OCI-LY1 (cell line): Measurements from ENCODE around the gene GLS.

ENCODE experiments used
- H2AFZ ChIP-seq: fragments of 200-600 bp; sonication (generic), shearing (Covaris generic); 2 replicates; pipeline ENCODE4 v1.6.0; 2014; ENCODE audit warnings: antibody characterized with exemption, mild to moderate bottlenecking, low read length
- H3F3A ChIP-seq: fragments of 200-600 bp; sonication (generic), shearing (Covaris generic); 2 replicates; pipeline ENCODE4 v1.6.0; 2014; ENCODE audit warnings: mild to moderate bottlenecking, antibody characterized with exemption, low read length, moderate library complexity; ENCODE audit not compliant: insufficient read depth
- H3K27ac ChIP-seq: fragments of 200-600 bp; sonication (generic); 2 replicates; pipeline ENCODE4 v1.5.1; 2014; ENCODE audit warnings: low read length, mixed run types, mild to moderate bottlenecking, low read depth; ENCODE audit not compliant: poor library complexity, severe bottlenecking
- H3K27me3 ChIP-seq: fragments of 200-600 bp; sonication (generic); 2 replicates; pipeline ENCODE4 v1.6.0; 2014; ENCODE audit warnings: antibody characterized with exemption, mild to moderate bottlenecking, low read length, moderate library complexity; ENCODE audit not compliant: insufficient read depth
- H3K36me3 ChIP-seq: fragments of 200-600 bp; sonication (generic); 2 replicates; pipeline ENCODE4 v1.6.1; 2014; ENCODE audit warnings: mild to moderate bottlenecking, antibody characterized with exemption, low read length, moderate library complexity, mixed read lengths; ENCODE audit not compliant: insufficient read depth
- H3K4me1 ChIP-seq: fragments of 200-600 bp; sonication (generic); 2 replicates; pipeline ENCODE4 v1.5.1; 2014; ENCODE audit warnings: mild to moderate bottlenecking, low read length, moderate library complexity; ENCODE audit not compliant: insufficient read depth, severe bottlenecking
- H3K4me2 ChIP-seq: fragments of 200-600 bp; sonication (generic), shearing (Covaris generic); 2 replicates; pipeline ENCODE4 v1.6.1; 2014; ENCODE audit warnings: low read length
- H3K4me3 ChIP-seq: fragments of 200-600 bp; sonication (generic); 2 replicates; pipeline ENCODE4 v1.5.1; 2014; ENCODE audit warnings: low read length, low read depth, mild to moderate bottlenecking, mixed read lengths; ENCODE audit not compliant: poor library complexity, severe bottlenecking
- H3K79me2 ChIP-seq: fragments of 200-600 bp; shearing (Covaris generic); 2 replicates; pipeline ENCODE4 v1.6.1; 2016; ENCODE audit warnings: mixed run types, low read length, mixed read lengths; ENCODE audit not compliant: insufficient read depth
- H3K9ac ChIP-seq: fragments of 200-600 bp; sonication (generic), shearing (Covaris generic); 2 replicates; pipeline ENCODE4 v1.6.1; 2014; ENCODE audit warnings: mild to moderate bottlenecking, low read length, mixed read lengths
- H3K9me2 ChIP-seq: fragments of 200-600 bp; sonication (generic), shearing (Covaris generic); 2 replicates; pipeline ENCODE4 v1.6.1; 2014; ENCODE audit warnings: low read depth, mild to moderate bottlenecking, low read length, mixed read lengths
- H3K9me3 ChIP-seq: fragments of 200-600 bp; shearing (Covaris generic); 2 replicates; pipeline ENCODE4 v1.6.1; 2014; ENCODE audit warnings: low read length, mixed read lengths
- H4K20me1 ChIP-seq: fragments of 200-600 bp; sonication (generic), shearing (Covaris generic); 2 replicates; pipeline ENCODE4 v1.6.0; 2016; ENCODE audit warnings: mild to moderate bottlenecking, low read length; ENCODE audit not compliant: insufficient read depth
- CTCF ChIP-seq: fragments of 200-600 bp; sonication (generic), shearing (Covaris generic); IDR thresholded peaks from 2 replicates; pipeline ENCODE4 v1.5.1; 2017; ENCODE audit warnings: mild to moderate bottlenecking, antibody characterized with exemption, low read length, moderate library complexity, mixed read lengths
- EZH2 ChIP-seq: fragments of 200-600 bp; sonication (generic), shearing (Covaris generic); IDR thresholded peaks from 2 replicates; pipeline ENCODE4 v1.8.0; 2017; ENCODE audit warnings: borderline replicate concordance, mixed run types, mild to moderate bottlenecking, antibody characterized with exemption, low read length, moderate library complexity, mixed read lengths

GLS gene

GRCh38 chr2:190880378-190881083 is at the start of gene GLS:
Gene GLS (plus strand): TSS chr2:190880821. CDS start chr2:190881085, 264 bp downstream.
- H3K27me3 ChIP-seq: no peaks in the 10 kb centered on the region
- H3K79me2 ChIP-seq: peaks cover 40% of the 10 kb centered on the region
- peaks cover 45% of the 10 kb centered on the region for H3K4me1 ChIP-seq
- no peak for TF ChIP-seq EZH2
- no peak for TF ChIP-seq CTCF
- H3K9me2 ChIP-seq: no peaks in the 10 kb centered on the region
- H3K9me3 ChIP-seq: no peaks in the 10 kb centered on the region
- H3K4me3 ChIP-seq: peak within 1 kb of the TSS; percentile 86
- H3K36me3 ChIP-seq: peaks cover 23% of the 10 kb centered on the region; the same call in 1 of the 2 replicates
- no peak within 1 kb of the TSS for H2AFZ ChIP-seq
- peak within 1 kb of the TSS; percentile 81 for H3K27ac ChIP-seq
- H3K9ac ChIP-seq: peak within 1 kb of the TSS; percentile 87
- no peaks in the 10 kb centered on the region for H3F3A ChIP-seq
- H3K4me2 ChIP-seq: peak within 1 kb of the TSS; percentile 87
- no peaks in the 10 kb centered on the region for H4K20me1 ChIP-seq

- Histone ChIP-seq H3K4me3 (no peak overlapping the region), H3K9ac (no peak overlapping the region), H3K9me3 (no peaks in the 10 kb centered on the region), H2AFZ (no peak overlapping the region), H3K79me2 (no peaks in the 10 kb centered on the region), H3K27ac (no peak overlapping the region), H3F3A (no peaks in the 10 kb centered on the region), H3K36me3 (no peaks in the 10 kb centered on the region), H3K4me1 (no peaks in the 10 kb centered on the region), H3K4me2 (no peak overlapping the region), H4K20me1 (no peaks in the 10 kb centered on the region), H3K27me3 (no peaks in the 10 kb centered on the region), H3K9me2 (no peaks in the 10 kb centered on the region)
- TF ChIP-seq EZH2: no peak
- TF ChIP-seq CTCF: no peak
These were observed 48.7 kb upstream of the GLS start for GRCh38 chr2:190831941-190832340.

GRCh38 chr2:190834890-190835208 is 45.8 kb upstream of the GLS start:
- Histone ChIP-seq H3K9me2 (no peaks in the 10 kb centered on the region), H3K27me3 (no peaks in the 10 kb centered on the region), H4K20me1 (no peaks in the 10 kb centered on the region), H3K27ac (no peak overlapping the region), H3K9ac (no peak overlapping the region), H3K9me3 (no peaks in the 10 kb centered on the region), H3K79me2 (no peaks in the 10 kb centered on the region), H2AFZ (no peak overlapping the region), H3K4me3 (no peak overlapping the region), H3K4me1 (no peaks in the 10 kb centered on the region), H3K36me3 (no peaks in the 10 kb centered on the region), H3F3A (no peaks in the 10 kb centered on the region), H3K4me2 (no peak overlapping the region)
- TF ChIP-seq EZH2 (no peak), CTCF (no peak)
